SU-DHL-6 (cell line): ENCODE measurements around the gene SLC24A3.

ENCODE experiments used
- CTCF ChIP-seq: fragments of 200-600 bp; sonication (generic); IDR thresholded peaks from one replicate; pipeline ENCODE4 v1.5.1; 2017; ENCODE audit warnings: antibody characterized with exemption, mild to moderate bottlenecking, low read length, moderate library complexity; ENCODE audit not compliant: insufficient read depth, poor library complexity, severe bottlenecking
- EZH2phosphoT487 ChIP-seq: fragments of 200-600 bp; sonication (generic), shearing (Covaris generic); conservative IDR thresholded peaks from 2 replicates; pipeline ENCODE4 v1.6.1; 2018; ENCODE audit warnings: mild to moderate bottlenecking, antibody characterized with exemption, low read length, moderate library complexity, mixed read lengths

- TF ChIP-seq CTCF (no peak), EZH2phosphoT487 (no peak)
These were observed 501.6 kb downstream of the SLC24A3 start for GRCh38 chr20:19713822-19714578.
